ENCODE data around the gene PAK4. TPM values are rescaled to one million over a fixed set of nuclear protein-coding genes. Genes with fewer than 3 reads are reported as not detected.

Gene PAK4
- total and polyA plus RNA-seq, 10 of the 15 experiments (the other 5 are each of a cell fraction or from before 2014, with no cell fraction given) = 0.08 to 19.3 (median 5.9) TPM

- TF ChIP-seq STAT3 (IDR thresholded peaks at IDR 0.05; ENCODE audit: low read depth, low read length) = no peak
- TF ChIP-seq HDAC6 (IDR thresholded peaks at IDR 0.05; ENCODE audit: unreplicated experiment) = no peak
- no peak for TF ChIP-seq USF1 (IDR thresholded peaks at IDR 0.05; ENCODE audit: borderline replicate concordance, extremely low read length, insufficient read depth, low read depth, low read length)
Measured at GRCh38 chr19:39160523-39160861, 34.9 kb downstream of the PAK4 start (continued).

GRCh38 chr19:39160889-39161672 lies 35.5 kb downstream of the PAK4 start:
- FAIRE-seq = no peak
- intact Hi-C loops (cut with micrococcal nuclease; ENCODE audit: unreplicated experiment) = no loop called here

More at GRCh38 chr19:39160889-39161672, 35.5 kb downstream of the PAK4 start:
- no peak for DNase-seq (ENCODE audit: low read depth, low spot score)
- in situ Hi-C loops (cut with MboI) = no loop called here
- 84% methylated on average over 21 of the region's 21 CpGs for WGBS (ENCODE audit: insufficient coverage, insufficient replicate concordance, low lambda C conversion rate, missing lambda C conversion rate)
- no peak for ATAC-seq
- H3K27ac ChIP-seq (ENCODE audit: control insufficient read depth, insufficient read depth) = no peak overlapping the region
- TF ChIP-seq ATF2 (IDR thresholded peaks at IDR 0.05; ENCODE audit: low read length) = no peak
- TF ChIP-seq, protein P1, sequence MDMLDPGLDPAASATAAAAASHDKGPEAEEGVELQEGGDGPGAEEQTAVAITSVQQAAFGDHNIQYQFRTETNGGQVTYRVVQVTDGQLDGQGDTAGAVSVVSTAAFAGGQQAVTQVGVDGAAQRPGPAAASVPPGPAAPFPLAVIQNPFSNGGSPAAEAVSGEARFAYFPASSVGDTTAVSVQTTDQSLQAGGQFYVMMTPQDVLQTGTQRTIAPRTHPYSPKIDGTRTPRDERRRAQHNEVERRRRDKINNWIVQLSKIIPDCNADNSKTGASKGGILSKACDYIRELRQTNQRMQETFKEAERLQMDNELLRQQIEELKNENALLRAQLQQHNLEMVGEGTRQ (IDR thresholded peaks at IDR 0.05; ENCODE audit: borderline replicate concordance, low read depth, low read length) = no peak
- TF ChIP-seq HDGF (IDR thresholded peaks at IDR 0.05) = no peak
- TF ChIP-seq ESRRA (IDR thresholded peaks at IDR 0.05; ENCODE audit: low read length) = no peak
- no peak for TF ChIP-seq SMAD5 (IDR thresholded peaks at IDR 0.05; ENCODE audit: low read depth)
- no peak for TF ChIP-seq SP1 (IDR thresholded peaks at IDR 0.05; ENCODE audit: low read depth, low read length)
- no peak for TF ChIP-seq ETV6 (conservative IDR thresholded peaks at IDR 0.05 in 1 of 2, IDR thresholded peaks at IDR 0.05 in 1 of 2; ENCODE audit: borderline replicate concordance in 1 of 2, low read depth in 1 of 2)
- TF ChIP-seq CREM (IDR thresholded peaks at IDR 0.05; ENCODE audit: low read depth) = no peak
- no peak for TF ChIP-seq TBL1XR1 (IDR thresholded peaks at IDR 0.05; ENCODE audit: low read depth, low read length)
- TF ChIP-seq, protein P2, sequence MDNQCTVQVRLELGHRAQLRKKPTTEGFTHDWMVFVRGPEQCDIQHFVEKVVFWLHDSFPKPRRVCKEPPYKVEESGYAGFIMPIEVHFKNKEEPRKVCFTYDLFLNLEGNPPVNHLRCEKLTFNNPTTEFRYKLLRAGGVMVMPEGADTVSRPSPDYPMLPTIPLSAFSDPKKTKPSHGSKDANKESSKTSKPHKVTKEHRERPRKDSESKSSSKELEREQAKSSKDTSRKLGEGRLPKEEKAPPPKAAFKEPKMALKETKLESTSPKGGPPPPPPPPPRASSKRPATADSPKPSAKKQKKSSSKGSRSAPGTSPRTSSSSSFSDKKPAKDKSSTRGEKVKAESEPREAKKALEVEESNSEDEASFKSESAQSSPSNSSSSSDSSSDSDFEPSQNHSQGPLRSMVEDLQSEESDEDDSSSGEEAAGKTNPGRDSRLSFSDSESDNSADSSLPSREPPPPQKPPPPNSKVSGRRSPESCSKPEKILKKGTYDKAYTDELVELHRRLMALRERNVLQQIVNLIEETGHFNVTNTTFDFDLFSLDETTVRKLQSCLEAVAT (IDR thresholded peaks at IDR 0.05) = no peak
- no peaks in the 10 kb centered on the region for H3K79me2 ChIP-seq (ENCODE audit: control insufficient read depth, insufficient read depth, low read length)
- no peak overlapping the region for H3K4me3 ChIP-seq
- SMC1A ChIA-PET (ENCODE audit: uncharacterized antibody, unreplicated experiment) = no interaction called here
- no peaks in the 10 kb centered on the region for H3K4me1 ChIP-seq (ENCODE audit: control insufficient read depth, insufficient read depth, low read length)
- POLR2A ChIA-PET = no interaction called here
- no peaks in the 10 kb centered on the region for H4K20me1 ChIP-seq (ENCODE audit: control insufficient read depth, insufficient read depth)
- CTCF ChIA-PET = no interaction called here
- no peaks in the 10 kb centered on the region; a peak in 1 of 4 replicates for H3K36me3 ChIP-seq (ENCODE audit: control insufficient read depth in 2 of 2, insufficient read depth in 2 of 2, low read length in 1 of 2)
- no TSS peak for BruUV-seq (replicated peaks)
- no peak overlapping the region for H3K9ac ChIP-seq (ENCODE audit: control insufficient read depth, insufficient read depth, low read length)
- RAD21 ChIA-PET (ENCODE audit: unreplicated experiment) = no interaction called here
- no peak overlapping the region for H2AFZ ChIP-seq (ENCODE audit: control insufficient read depth, low read depth, low read length)
- no peaks in the 10 kb centered on the region for H3K9me3 ChIP-seq (replicated peaks; ENCODE audit: control insufficient read depth, insufficient read depth, low read length)
- no peak overlapping the region for H3K4me2 ChIP-seq (ENCODE audit: control insufficient read depth, insufficient read depth)
- H3K27me3 ChIP-seq (replicated peaks in 1 of 2; ENCODE audit: control insufficient read depth in 2 of 2, insufficient read depth in 2 of 2, low read length in 1 of 2) = no peaks in the 10 kb centered on the region
